HL-60/S4 treated with retinoic acid at 250 ng/mL for 4 days and 3 days (cell line): ENCODE results near the gene USP21.

Experiments
- in situ Hi-C: fragments of 300-500 bp; cut with MboI; formaldehyde crosslinking; loops from 2 replicates; pipeline ENCODE4 v1.7.0; 2022; ENCODE audit warnings: low sequenced_read_pairs

USP21 gene

GRCh38 chr1:161166669-161167548, 7.6 kb downstream of the USP21 start:
- in situ Hi-C loops, result no loop called here

GRCh38 chr1:161168906-161169305, 9.6 kb downstream of the USP21 start:
- in situ Hi-C loops, result no loop called here

GRCh38 chr1:161171191-161171590, 11.9 kb downstream of the USP21 start:
- in situ Hi-C loops, result no loop called here

- in situ Hi-C loops, result no loop called here
Observed at GRCh38 chr1:161171696-161172095, 12.4 kb downstream of the USP21 start.

- in situ Hi-C loops, result no loop called here
Observed at GRCh38 chr1:161172349-161172748, 13.0 kb downstream of the USP21 start.

GRCh38 chr1:161172776-161173376, 13.6 kb downstream of the USP21 start:
- in situ Hi-C loops, result no loop called here

- in situ Hi-C loops, result no loop called here
Observed at GRCh38 chr1:161173711-161174110, 14.4 kb downstream of the USP21 start.

GRCh38 chr1:161174911-161175310, 15.6 kb downstream of the USP21 start:
- in situ Hi-C loops, result no loop called here

- in situ Hi-C loops, result no loop called here
Observed at GRCh38 chr1:161175771-161176453, 16.6 kb downstream of the USP21 start.

- in situ Hi-C loops, result no loop called here
Observed at GRCh38 chr1:161176468-161177111, 17.3 kb downstream of the USP21 start.

- in situ Hi-C loops, result no loop called here
Observed at GRCh38 chr1:161177112-161177935, 18.0 kb downstream of the USP21 start, which contains the start of gene B4GALT3. B4GALT3 (minus strand) TSS chr1:161177507; CDS start chr1:161176060, 1,447 bp downstream.

- in situ Hi-C loops, result no loop called here
Observed at GRCh38 chr1:161177936-161178244, 18.6 kb downstream of the USP21 start.

GRCh38 chr1:161179698-161180097, 20.4 kb downstream of the USP21 start:
- in situ Hi-C loops, result no loop called here

GRCh38 chr1:161180639-161181038, 21.3 kb downstream of the USP21 start:
- in situ Hi-C loops, result no loop called here

GRCh38 chr1:161182214-161182613, 22.9 kb downstream of the USP21 start:
- in situ Hi-C loops, result no loop called here

GRCh38 chr1:161185282-161185682, 26.0 kb downstream of the USP21 start:
- in situ Hi-C loops, result no loop called here

GRCh38 chr1:161185732-161186311, 26.5 kb downstream of the USP21 start:
- in situ Hi-C loops, result no loop called here

- in situ Hi-C loops, result no loop called here
Observed at GRCh38 chr1:161187311-161187710, 28.0 kb downstream of the USP21 start.

GRCh38 chr1:161188381-161188780, 29.1 kb downstream of the USP21 start:
- in situ Hi-C loops, result no loop called here

GRCh38 chr1:161189036-161189435, 29.7 kb downstream of the USP21 start:
- in situ Hi-C loops, result no loop called here
